Endodermal cell (in vitro differentiated cells): Measurements from ENCODE around the gene KCNH6. TPM values are rescaled to one million over a fixed set of nuclear protein-coding genes. Genes with fewer than 3 reads are reported as not detected.

Experiments used
- DNase-seq: peaks from one replicate; pipeline ENCODE4 v3.0.0-alpha.2; 2017
- H3K27ac ChIP-seq: 2 replicates; pipeline ENCODE4 v1.5.1; 2013; ENCODE audit warnings: mild to moderate bottlenecking, low read depth, low read length, moderate library complexity
- H3K27me3 ChIP-seq: 2 replicates; pipeline ENCODE4 v1.6.1; 2013; ENCODE audit warnings: mild to moderate bottlenecking, low read length, moderate library complexity; ENCODE audit not compliant: insufficient read depth, control insufficient read depth, poor library complexity, severe bottlenecking
- H3K36me3 ChIP-seq: 2 replicates; pipeline ENCODE4 v1.7.0; 2013; ENCODE audit warnings: mild to moderate bottlenecking, low read length, moderate library complexity; ENCODE audit not compliant: control insufficient read depth, insufficient read depth
- H3K4me1 ChIP-seq: one replicate; pipeline ENCODE4 v1.7.0; 2013; ENCODE audit warnings: low read length; ENCODE audit not compliant: control insufficient read depth, insufficient read depth
- H3K4me3 ChIP-seq: 2 replicates; pipeline ENCODE4 v1.5.1; 2013; ENCODE audit warnings: mild to moderate bottlenecking, low read length, moderate library complexity
- H3K9ac ChIP-seq: 2 replicates; pipeline ENCODE4 v1.6.1; 2013; ENCODE audit warnings: mild to moderate bottlenecking, low read length, moderate library complexity; ENCODE audit not compliant: poor library complexity, severe bottlenecking; ENCODE audit errors: extremely low read depth
- H3K9me3 ChIP-seq: 2 replicates; pipeline ENCODE4 v1.6.1; 2013; ENCODE audit warnings: mild to moderate bottlenecking, low read length, moderate library complexity; ENCODE audit not compliant: control insufficient read depth
- H3K27ac Mint-ChIP-seq: 2 replicates; pipeline ENCODE4 v1.8.0; 2020; ENCODE audit warnings: mixed read lengths
- H3K27me3 Mint-ChIP-seq: 2 replicates; pipeline ENCODE4 v1.8.0; 2021; ENCODE audit warnings: mild to moderate bottlenecking, mixed read lengths; ENCODE audit not compliant: insufficient read depth
- H3K36me3 Mint-ChIP-seq: 2 replicates; pipeline ENCODE4 v1.8.0; 2020; ENCODE audit warnings: low read depth, mixed read lengths
- H3K4me1 Mint-ChIP-seq: 2 replicates; pipeline ENCODE4 v1.8.0; 2020; ENCODE audit warnings: mixed read lengths
- H3K4me3 Mint-ChIP-seq: 2 replicates; pipeline ENCODE4 v1.8.0; 2020; ENCODE audit warnings: mild to moderate bottlenecking, moderate library complexity, mixed read lengths
- H3K9me3 Mint-ChIP-seq: 2 replicates; pipeline ENCODE4 v1.8.0; 2020; ENCODE audit warnings: mild to moderate bottlenecking, mixed read lengths
- WGBS, 2 experiments: methylation state at CpG; one replicate each; pipeline versions ENCODE4 v1.1.5 to v1.1.7; 2013; ENCODE audit warnings: missing lambda C conversion rate in 2 of 2, mixed read lengths in 1 of 2; ENCODE audit not compliant: insufficient coverage in 1 of 2, insufficient read length in 1 of 2; 5-methylcytosine and 5-hydroxymethylcytosine counted together
- total RNA-seq, 2 donors: library from RNA; stranded (reverse); fragmentation: NEBNext Ultra II Directional in 1 of 2; extraction: Animal tissue kit (Norgen Biotek cat#: 25700) in 1 of 2; gene quantifications; 2 replicates in 1 of 2; 3 replicates in 1 of 2; pipeline ENCODE4 v1.2.1, GENCODE V29; 2021
- TF ChIP-seq, protein P1 (sequence below): fragments of 200-600 bp; sonication (generic); conservative IDR thresholded peaks from 2 replicates; pipeline ENCODE4 v1.5.0; 2021; ENCODE audit warnings: antibody characterized with exemption, mild to moderate bottlenecking

The KCNH6 gene
- total RNA-seq, 2 donors from 2014 or later: 0.79 to 0.95 TPM

DNA sequence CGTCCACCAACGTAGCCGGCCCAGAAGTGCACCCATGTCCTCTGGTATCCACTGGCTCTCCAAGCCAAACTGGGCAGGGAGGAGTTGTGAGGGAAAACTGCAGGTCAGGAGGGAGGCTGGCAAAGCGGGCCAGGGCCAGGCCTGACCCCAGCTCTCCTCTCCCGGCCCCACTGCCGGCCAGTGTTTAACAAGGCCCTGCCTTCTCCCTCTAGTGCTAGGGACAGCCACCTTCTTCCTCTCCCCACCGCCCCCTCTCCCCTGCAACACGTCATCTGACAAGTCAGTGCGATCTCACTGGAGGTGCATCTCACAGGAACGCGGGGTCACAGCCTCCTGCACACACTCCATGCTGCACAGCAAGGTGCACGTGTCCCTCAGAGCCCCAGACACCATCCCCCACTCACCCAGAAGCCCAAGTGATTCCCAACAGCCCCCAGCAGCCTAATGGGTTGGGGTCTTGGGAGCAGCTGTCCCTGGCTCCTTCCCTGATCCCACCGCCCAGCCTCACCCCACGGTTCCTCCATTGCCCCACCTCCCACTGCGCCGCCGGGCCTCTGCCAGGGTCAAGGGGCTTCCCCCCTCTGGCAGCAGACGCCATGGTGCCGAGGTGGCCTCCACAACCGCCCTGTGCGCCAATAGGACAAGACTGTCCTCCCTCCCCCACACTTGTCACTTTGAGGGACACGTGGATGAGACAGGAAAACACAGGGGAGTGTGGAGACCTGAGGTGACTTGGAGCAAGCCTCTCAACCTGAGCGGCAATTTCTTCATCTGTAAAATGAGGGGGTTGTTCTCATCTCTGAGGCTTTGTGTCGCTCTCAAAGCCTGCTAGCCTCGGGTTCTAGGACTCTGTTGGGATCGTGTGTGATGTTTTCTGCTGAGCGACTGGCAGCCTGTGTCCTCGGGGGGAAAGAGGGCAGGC is 47.4 kb upstream of the KCNH6 start:
- peak; percentile 77 for DNase-seq
- Mint-ChIP-seq H3K27me3 (peaks cover 30% of the 10 kb centered on the region), H3K4me1 (peaks cover 19% of the 10 kb centered on the region), H3K4me3 (peak overlapping the region; percentile 64), H3K9me3 (no peaks in the 10 kb centered on the region), H3K27ac (no peak overlapping the region), H3K36me3 (no peaks in the 10 kb centered on the region)
- TF ChIP-seq, protein P1, sequence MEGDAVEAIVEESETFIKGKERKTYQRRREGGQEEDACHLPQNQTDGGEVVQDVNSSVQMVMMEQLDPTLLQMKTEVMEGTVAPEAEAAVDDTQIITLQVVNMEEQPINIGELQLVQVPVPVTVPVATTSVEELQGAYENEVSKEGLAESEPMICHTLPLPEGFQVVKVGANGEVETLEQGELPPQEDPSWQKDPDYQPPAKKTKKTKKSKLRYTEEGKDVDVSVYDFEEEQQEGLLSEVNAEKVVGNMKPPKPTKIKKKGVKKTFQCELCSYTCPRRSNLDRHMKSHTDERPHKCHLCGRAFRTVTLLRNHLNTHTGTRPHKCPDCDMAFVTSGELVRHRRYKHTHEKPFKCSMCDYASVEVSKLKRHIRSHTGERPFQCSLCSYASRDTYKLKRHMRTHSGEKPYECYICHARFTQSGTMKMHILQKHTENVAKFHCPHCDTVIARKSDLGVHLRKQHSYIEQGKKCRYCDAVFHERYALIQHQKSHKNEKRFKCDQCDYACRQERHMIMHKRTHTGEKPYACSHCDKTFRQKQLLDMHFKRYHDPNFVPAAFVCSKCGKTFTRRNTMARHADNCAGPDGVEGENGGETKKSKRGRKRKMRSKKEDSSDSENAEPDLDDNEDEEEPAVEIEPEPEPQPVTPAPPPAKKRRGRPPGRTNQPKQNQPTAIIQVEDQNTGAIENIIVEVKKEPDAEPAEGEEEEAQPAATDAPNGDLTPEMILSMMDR: no peak
- Histone ChIP-seq H3K4me3 (peak overlapping the region; percentile 24), H3K4me1 (peaks cover 2% of the 10 kb centered on the region), H3K9ac (no peak overlapping the region), H3K36me3 (no peaks in the 10 kb centered on the region), H3K27me3 (peaks cover 33% of the 10 kb centered on the region), H3K9me3 (no peaks in the 10 kb centered on the region), H3K27ac (no peak overlapping the region)
- WGBS, 2 experiments: 68% methylated on average over 9 to 28 of the region's 28 CpGs

DNA sequence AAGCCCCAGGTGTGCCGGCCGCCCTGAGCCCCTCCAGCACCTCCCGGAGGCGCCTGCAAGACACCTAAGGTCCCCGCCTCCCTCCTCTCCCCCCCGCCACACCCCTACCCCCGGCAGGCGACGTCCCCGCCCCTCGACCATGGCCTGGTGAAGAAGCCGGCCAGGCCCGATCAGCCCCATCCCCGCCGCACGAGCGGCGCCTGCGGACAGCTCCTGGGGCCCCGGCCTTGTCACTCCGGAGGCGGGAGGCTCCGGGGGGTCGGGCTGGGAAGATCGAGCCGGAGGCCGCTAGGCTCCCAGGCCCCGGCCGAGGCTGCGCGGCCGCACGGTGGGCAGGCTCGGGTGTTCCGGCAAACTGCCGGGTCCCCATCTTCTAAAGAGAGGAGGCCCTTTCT is 46.7 kb upstream of the KCNH6 start:
- peak overlapping the region; percentile 53 for H3K4me3 ChIP-seq
- peaks cover 19% of the 10 kb centered on the region for H3K4me1 Mint-ChIP-seq
- peaks cover 2% of the 10 kb centered on the region for H3K4me1 ChIP-seq
- peak overlapping the region; percentile 64 for H3K4me3 Mint-ChIP-seq
- no peaks in the 10 kb centered on the region for H3K36me3 Mint-ChIP-seq
- TF ChIP-seq, protein P1: no peak
- H3K9me3 ChIP-seq: no peaks in the 10 kb centered on the region
- 0 to 1% methylated on average over 3 to 34 of the region's 36 CpGs for WGBS, 2 experiments
- no peaks in the 10 kb centered on the region for H3K9me3 Mint-ChIP-seq
- H3K27me3 Mint-ChIP-seq: peaks cover 30% of the 10 kb centered on the region
- no peaks in the 10 kb centered on the region for H3K36me3 ChIP-seq
- peak; percentile 91 for DNase-seq
- H3K9ac ChIP-seq: no peak overlapping the region
- H3K27ac ChIP-seq: no peak overlapping the region
- peaks cover 33% of the 10 kb centered on the region for H3K27me3 ChIP-seq
- H3K27ac Mint-ChIP-seq: no peak overlapping the region

DNA sequence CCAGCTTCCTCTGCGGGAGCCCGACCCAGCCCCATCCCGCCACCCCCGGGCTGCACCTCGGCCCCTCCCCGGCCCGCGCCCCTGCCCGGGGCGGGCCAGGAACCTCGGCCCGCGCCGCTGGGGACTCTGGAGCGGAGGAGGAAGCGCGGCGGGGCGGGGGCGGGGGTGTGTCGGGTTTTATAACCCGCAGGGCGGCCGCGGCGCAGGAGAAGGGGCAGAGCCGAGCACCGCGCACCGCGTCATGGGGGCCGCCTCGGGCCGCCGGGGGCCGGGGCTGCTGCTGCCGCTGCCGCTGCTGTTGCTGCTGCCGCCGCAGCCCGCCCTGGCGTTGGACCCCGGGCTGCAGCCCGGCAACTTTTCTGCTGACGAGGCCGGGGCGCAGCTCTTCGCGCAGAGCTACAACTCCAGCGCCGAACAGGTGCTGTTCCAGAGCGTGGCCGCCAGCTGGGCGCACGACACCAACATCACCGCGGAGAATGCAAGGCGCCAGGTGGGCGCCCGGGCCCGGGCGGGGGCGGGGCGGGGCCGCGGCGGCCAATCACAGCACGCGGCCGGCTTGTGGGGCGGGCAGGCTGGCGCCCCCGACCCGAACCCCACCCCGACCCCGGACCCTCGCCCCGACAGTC is 46.2 kb upstream of the KCNH6 start, which contains the start of gene ACE:
Gene ACE (plus strand): TSS at position 208 of the 626 bp plus-strand sequence. CDS start 34 bp downstream, at position 242.
- Histone ChIP-seq H3K4me1 (peaks cover 2% of the 10 kb centered on the region), H3K27me3 (peaks cover 33% of the 10 kb centered on the region), H3K9me3 (no peaks in the 10 kb centered on the region), H3K36me3 (no peaks in the 10 kb centered on the region), H3K27ac (no peak within 1 kb of the TSS), H3K4me3 (peak within 1 kb of the TSS; percentile 60), H3K9ac (no peak within 1 kb of the TSS)
- H3K4me3 Mint-ChIP-seq: peak within 1 kb of the TSS; percentile 64
- H3K9me3 Mint-ChIP-seq: no peaks in the 10 kb centered on the region
- peak; percentile 93 for DNase-seq
- H3K4me1 Mint-ChIP-seq: peaks cover 19% of the 10 kb centered on the region
- no peaks in the 10 kb centered on the region for H3K36me3 Mint-ChIP-seq
- 0 to 1% methylated on average over 32 to 78 of the region's 78 CpGs for WGBS, 2 experiments
- H3K27ac Mint-ChIP-seq: no peak within 1 kb of the TSS
- TF ChIP-seq, protein P1: no peak
- peaks cover 28% of the 10 kb centered on the region for H3K27me3 Mint-ChIP-seq
